OCI-LY7 (cell line): ENCODE measurements around the gene TSSK6.

Source experiments
- EZH2phosphoT487 ChIP-seq: fragments of 200-600 bp; sonication (generic); IDR thresholded peaks from 2 replicates; pipeline ENCODE4 v1.6.1; 2018; ENCODE audit warnings: low read depth, borderline replicate concordance, mild to moderate bottlenecking, mixed run types, antibody characterized with exemption, low read length, moderate library complexity, mixed read lengths
- TF ChIP-seq, protein P1 (sequence below): fragments of 200-600 bp; sonication (generic); conservative IDR thresholded peaks from 2 replicates; pipeline ENCODE4 v1.5.1; 2014; ENCODE audit warnings: mild to moderate bottlenecking, antibody characterized with exemption, low read length, moderate library complexity, mixed read lengths

DNA sequence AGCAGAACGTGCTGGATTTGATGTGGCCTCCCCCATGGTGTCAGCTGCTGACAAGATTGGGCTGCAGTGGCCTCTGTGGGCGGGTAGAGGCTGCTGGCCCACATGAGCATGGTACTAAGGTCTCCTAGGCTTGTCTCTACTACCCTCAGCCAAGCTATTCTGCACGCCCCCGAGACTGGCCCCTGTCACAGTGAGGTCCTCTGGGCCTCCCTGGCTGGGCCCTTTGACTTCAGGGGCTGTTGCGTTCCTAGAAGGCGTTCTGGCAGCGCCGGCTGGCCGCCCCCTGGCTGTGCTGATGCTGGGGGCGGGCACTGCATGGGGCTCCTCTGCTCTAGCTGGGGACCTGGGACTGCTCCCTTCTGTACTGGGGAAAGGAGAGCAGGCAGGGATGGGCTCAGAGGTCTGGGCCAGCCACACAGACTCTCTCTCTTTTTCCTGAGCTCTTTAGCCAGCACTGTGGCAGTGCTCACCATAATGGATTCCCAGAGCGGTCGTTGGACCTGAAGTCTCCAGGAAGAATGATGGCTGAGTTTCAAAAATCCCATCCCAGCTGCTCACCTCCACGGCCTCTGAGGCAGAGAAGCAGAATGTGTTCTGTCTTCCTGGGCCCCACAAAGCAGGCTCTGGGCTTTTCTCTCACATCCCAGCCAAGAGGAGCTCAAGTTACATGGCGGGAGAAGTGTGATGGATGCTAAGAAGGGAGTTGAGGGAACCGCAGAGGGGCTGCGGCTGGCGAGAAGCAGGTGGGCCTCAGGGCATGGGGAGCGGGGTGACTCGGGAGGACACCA lies 32.3 kb downstream of the TSSK6 start:
- TF ChIP-seq, protein P1, sequence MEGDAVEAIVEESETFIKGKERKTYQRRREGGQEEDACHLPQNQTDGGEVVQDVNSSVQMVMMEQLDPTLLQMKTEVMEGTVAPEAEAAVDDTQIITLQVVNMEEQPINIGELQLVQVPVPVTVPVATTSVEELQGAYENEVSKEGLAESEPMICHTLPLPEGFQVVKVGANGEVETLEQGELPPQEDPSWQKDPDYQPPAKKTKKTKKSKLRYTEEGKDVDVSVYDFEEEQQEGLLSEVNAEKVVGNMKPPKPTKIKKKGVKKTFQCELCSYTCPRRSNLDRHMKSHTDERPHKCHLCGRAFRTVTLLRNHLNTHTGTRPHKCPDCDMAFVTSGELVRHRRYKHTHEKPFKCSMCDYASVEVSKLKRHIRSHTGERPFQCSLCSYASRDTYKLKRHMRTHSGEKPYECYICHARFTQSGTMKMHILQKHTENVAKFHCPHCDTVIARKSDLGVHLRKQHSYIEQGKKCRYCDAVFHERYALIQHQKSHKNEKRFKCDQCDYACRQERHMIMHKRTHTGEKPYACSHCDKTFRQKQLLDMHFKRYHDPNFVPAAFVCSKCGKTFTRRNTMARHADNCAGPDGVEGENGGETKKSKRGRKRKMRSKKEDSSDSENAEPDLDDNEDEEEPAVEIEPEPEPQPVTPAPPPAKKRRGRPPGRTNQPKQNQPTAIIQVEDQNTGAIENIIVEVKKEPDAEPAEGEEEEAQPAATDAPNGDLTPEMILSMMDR, result no peak
- TF ChIP-seq EZH2phosphoT487, result no peak
